Mammary epithelial cell (primary cell): ENCODE data around the gene OLFML1.

ENCODE experiments used
- CTCF ChIP-seq, 2 donors: IDR thresholded peaks in 1 of 2; conservative IDR thresholded peaks in 1 of 2; 2 replicates each; pipeline ENCODE4 v1.5.1; 2011 to 2012; ENCODE audit warnings: inconsistent platforms in 2 of 2, low read length in 2 of 2, mild to moderate bottlenecking in 2 of 2, control low read depth in 1 of 2, low read depth in 1 of 2; ENCODE audit not compliant: insufficient read depth in 1 of 2; ENCODE audit errors: extremely low read depth in 1 of 2
- EZH2 ChIP-seq: IDR thresholded peaks from 2 replicates; pipeline ENCODE4 v1.6.1; 2012; ENCODE audit warnings: low read length, inconsistent platforms, borderline replicate concordance

- TF ChIP-seq CTCF (conservative IDR thresholded peaks at IDR 0.05 in 1 of 2, IDR thresholded peaks at IDR 0.05 in 1 of 2; ENCODE audit: extremely low read depth in 1 of 2, insufficient read depth in 1 of 2, low read depth in 1 of 2, low read length in 2 of 2) (no peak), EZH2 (no peak)
These were observed 48.7 kb downstream of the OLFML1 start for GRCh38 chr11:7534042-7534378.
